ENCODE measurements around the gene LEKR1.
"Not testable (repeated sequence)": the region's sequence is repeated elsewhere in the genome, so short reads cannot be mapped to it uniquely, and the experiment has no call there.

- TF ChIP-seq CTCF, POLR2A (IDR thresholded peaks at IDR 0.05): not testable (repeated sequence)
These were observed 140.2 kb downstream of the LEKR1 start for GRCh38 chr3:156966349-156966748.
